NCI-H1092 (cell line): ENCODE results near the gene HCST.
"Not testable (repeated sequence)": the region's sequence is repeated elsewhere in the genome, so short reads cannot be mapped to it uniquely, and the experiment has no call there.

ENCODE experiments used
- DNase-seq: peaks from one replicate; lab custom pipeline; 2025; lab: John Stamatoyannopoulos, UW

Gene HCST

GRCh38 chr19:35904311-35905068, 2.2 kb downstream of the HCST start:
- no peak for DNase-seq

DNA sequence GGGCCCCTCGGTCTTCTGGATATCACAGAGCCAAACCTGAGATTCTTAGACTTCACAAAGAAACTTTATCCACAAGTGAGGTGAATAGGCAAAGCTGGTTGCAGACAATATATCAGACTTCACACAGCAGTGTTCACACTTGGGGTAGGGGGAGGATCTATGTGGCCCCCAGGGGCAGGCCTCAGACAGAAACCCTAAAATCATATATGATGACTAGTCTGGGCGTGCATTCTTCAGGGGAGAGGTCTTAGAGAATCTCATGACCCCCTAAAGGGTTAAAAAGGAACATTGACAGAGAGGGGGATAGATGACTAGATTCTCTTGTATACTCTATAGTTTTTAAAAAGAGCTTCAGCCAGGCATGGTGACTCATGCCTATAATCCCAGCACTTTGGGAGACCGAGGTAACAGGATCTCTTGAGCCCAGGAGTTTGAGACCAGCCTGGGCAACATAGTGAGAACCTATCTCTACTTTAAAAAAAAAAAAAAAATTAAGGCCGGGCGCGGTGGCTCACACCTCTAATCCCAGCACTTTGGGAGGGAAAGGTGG, 2.9 kb downstream of the HCST start:
- no peak for DNase-seq

DNA sequence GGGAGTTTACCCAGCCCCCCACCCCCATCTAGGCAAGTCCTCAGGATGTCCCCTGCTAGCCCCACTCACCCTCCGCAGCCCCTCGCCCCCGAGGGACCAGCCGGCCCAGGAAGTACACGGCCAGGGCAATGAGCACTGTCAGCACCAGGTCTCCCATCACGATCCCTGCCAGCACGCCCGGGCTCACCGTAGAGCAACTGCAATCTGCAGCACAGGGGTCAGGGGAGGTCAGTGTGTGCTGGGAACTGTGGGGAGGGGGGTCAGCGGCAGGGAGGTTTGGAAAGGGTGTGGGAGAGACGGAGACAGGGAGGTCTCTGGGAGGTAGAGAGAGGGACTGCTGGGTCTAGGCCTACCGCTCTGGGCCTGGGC, 5.0 kb downstream of the HCST start:
- no peak for DNase-seq

- no peak for DNase-seq
Measured at GRCh38 chr19:35908010-35908441, 5.7 kb downstream of the HCST start, which contains the start of gene TYROBP. Gene TYROBP (minus strand): TSS chr19:35908295. CDS start chr19:35908228, 67 bp downstream.

DNA sequence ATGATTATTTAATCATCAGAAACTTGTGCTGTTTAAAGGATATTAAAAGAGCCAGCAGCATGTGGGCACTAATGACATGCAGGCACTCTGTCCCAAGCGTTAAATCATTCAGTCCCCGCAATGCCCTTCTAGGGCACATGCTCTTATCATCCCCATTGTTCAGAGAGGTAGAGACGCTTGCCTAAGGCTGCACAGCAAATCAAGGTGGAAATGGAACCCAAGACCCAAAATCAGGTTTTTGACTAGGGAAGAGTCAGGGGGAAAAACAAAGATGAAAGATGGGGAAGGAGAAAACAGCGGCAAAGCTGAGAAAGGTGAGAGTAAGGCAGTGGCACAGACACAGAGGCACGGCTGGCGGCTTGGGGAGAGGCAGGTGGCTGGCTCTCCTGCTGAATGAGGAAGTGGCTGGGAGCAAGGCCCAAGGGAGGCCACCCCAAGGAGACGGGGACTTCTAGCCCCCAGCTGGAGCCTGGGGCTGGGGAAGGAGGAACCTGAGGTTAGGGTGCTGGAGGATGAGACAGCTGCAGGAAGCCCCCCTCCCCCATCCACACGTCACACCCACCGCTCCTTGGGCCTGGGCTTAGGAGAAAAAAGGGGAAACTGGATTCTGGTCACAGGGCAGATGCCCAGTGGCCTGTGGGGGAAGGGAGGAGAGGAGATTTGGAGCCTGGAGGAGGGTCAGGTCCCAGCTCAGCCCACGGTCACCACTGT, 6.8 kb downstream of the HCST start:
- no peak for DNase-seq

DNA sequence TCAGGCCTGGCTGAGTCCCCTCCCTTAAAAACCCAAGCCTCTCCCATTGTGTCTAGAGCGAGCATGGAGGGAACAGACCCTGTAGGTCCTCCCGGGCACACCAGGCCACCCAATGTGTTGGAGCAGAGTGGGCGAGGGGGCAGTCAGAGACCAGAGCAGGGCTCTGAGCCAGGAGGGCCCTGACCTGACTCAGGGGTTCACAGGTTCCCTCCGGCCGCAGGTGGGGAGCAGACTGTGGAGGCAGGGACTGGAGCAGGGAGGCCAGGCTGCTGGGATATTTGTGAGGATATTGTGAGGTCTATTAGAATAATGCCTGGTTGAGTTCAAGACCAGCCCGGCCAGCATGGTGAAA, 7.3 kb downstream of the HCST start:
- DNase-seq, result no peak

GRCh38 chr19:35910355-35910754, 8.0 kb downstream of the HCST start:
- not testable (repeated sequence) for DNase-seq

GRCh38 chr19:35911173-35911572, 8.8 kb downstream of the HCST start:
- DNase-seq, result no peak

GRCh38 chr19:35911790-35912189, 9.5 kb downstream of the HCST start:
- DNase-seq, result no peak

GRCh38 chr19:35913589-35913988, 11.3 kb downstream of the HCST start:
- DNase-seq, result no peak

GRCh38 chr19:35915443-35915842, 13.1 kb downstream of the HCST start:
- no peak for DNase-seq

GRCh38 chr19:35919306-35919705, 17.0 kb downstream of the HCST start:
- no peak for DNase-seq

- DNase-seq, result no peak
Measured at GRCh38 chr19:35921012-35921411, 18.7 kb downstream of the HCST start.

DNA sequence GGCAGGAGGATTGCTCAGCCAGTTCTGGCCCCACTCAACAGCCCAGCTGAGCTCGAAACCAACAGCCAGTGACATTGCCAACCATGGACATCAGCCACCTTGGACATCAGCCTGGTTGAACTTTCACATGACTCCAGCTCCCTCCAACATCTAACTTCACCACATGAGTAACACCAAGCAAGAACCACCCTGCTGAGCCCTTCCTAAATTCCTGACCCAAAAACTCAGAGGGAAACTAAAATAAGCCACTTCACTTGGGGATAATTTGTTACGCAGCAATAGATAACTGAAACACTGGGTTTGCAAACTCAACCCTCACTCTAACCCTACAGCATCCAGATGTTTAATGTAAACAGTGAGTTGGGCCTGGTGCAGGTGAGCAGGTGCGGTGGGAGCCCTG, 23.2 kb downstream of the HCST start:
- DNase-seq, result no peak

DNA sequence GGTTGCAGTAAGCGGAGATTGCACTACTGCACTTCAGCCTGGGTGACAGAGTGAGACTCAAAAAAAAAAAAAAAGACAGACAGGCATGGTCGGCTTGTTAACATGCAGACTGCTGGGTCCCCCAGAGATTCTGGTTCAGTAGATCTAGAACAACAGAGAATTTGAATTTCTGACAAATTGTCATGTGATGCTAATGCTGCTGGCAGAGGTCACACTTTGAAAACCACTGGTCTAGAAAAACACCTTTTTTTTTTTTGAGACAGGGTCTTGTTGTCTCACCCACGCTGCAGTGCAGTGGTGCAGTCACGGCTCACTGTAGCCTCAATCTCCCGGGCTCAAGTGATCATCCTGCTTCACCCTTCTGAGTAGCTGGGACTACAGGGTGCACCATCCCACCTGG, 26.2 kb downstream of the HCST start:
- DNase-seq, result no peak

DNA sequence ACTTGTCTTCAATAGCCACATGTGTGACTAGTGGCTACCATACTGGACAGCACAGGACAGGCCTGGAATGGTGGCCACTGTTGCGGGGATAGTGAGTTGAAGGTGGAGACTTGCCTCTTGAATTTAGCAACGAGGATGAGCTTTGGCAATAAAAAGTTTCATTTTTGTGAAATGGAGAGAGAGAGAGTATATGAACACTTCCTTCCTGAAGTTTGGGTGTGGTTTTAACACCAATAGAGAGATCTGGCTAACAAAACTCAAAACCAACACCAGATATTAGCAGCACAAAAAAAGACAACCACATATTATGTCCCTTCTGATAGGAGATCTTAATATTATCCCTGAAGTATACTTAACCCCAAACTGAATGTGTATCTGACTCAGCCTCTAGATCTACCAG, 27.5 kb downstream of the HCST start:
- DNase-seq, result no peak

- DNase-seq, result peak; percentile 97
Measured at GRCh38 chr19:35931161-35931873, 29.0 kb downstream of the HCST start.

- DNase-seq, result no peak
Measured at GRCh38 chr19:35931874-35932202, 29.5 kb downstream of the HCST start.

- DNase-seq, result no peak
Measured at GRCh38 chr19:35932291-35932936, 30.1 kb downstream of the HCST start.

GRCh38 chr19:35935911-35936737, 33.8 kb downstream of the HCST start, which contains the start of gene LRFN3:
Gene LRFN3 (plus strand): TSS chr19:35936374. CDS start chr19:35939426, 3,052 bp downstream.
- peak; percentile 48 for DNase-seq

GRCh38 chr19:35936738-35937268, 34.5 kb downstream of the HCST start:
- DNase-seq, result no peak
